UCSD-AML1 (cell line): Measurements from ENCODE around the gene LRRC8D.
A peak's percentile ranks its signal among the peaks of the same experiment; 100 is the strongest.
"Not testable (repeated sequence)": the region's sequence is repeated elsewhere in the genome, so short reads cannot be mapped to it uniquely, and the experiment has no call there.

Experiments used
- DNase-seq: peaks from one replicate; lab custom pipeline; 2025; ENCODE audit not compliant: unreplicated experiment; lab: John Stamatoyannopoulos, UW

The LRRC8D gene

GRCh38 chr1:89820422-89821321 lies at the start of gene LRRC8D:
Gene LRRC8D, plus strand, starts transcription at chr1:89821032. Its CDS starts 112,037 bp downstream, at chr1:89933069.
- DNase-seq, result peak; percentile 90

DNA sequence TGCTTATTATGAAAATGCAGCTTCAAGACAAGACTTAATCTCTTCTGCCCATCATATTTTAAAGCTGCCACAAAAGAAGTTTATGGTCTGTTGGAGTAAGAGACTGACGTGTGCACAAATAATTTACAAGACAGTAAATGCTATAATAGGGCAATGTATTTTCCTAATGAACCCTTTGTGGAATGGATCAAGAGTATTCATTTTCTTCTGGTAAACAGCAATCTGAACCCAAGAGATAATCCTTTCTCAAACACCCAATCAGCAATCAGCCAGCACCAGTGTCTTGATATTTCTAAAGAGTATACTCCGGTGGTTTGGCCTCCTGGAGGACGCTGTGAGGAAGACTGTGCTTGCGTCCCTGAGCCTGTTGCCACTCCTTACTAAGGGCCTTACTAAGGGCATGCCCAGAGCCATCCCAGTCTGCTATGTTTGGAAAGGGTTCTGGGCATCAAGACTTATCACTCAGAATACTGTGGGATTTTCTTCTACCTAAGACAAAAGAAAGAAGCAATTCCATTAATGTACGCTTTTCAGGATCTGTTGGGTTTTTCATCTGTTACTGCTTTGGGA lies 48.8 kb upstream of the LRRC8D start:
- DNase-seq, result no peak

DNA sequence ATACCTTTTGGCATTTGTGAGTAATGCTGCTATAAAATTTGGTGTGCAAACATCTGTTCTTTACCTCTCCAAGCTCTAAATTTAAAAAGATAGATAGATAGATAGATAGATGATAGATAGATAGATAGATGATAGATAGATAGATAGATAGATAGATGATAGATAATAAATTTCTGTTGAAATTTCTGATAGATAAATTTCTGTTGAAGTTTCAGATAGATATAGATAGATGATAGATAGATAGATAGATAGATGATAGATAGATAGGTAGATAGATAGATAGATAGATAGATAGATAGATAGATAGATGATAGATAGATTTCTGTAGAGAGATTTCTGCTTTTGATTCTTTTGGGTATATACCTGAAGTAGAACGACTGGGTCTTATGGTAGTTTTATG lies 44.7 kb upstream of the LRRC8D start:
- not testable (repeated sequence) for DNase-seq

GRCh38 chr1:89777271-89777670 lies 43.6 kb upstream of the LRRC8D start:
- DNase-seq, result not testable (repeated sequence)

GRCh38 chr1:89779151-89779940 lies 41.5 kb upstream of the LRRC8D start:
- no peak for DNase-seq

DNA sequence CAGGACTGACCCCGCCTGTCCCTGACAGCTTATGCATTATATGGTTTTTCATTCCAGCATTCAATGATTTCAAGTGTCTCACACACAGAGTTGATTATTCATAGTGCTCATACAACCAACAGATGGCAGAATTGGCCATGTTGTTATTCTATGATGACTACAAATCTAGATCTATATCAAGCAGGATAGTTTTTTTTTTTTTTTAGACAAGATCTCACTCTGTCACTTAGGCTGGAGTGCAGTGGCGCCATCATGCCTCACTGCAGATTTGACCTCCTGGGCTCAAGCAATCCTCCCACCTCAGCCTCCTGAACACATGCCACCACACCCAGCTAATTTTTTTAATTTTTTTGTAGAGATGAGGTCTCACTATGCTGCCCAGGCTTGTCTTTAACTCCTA lies 40.1 kb upstream of the LRRC8D start:
- DNase-seq, result no peak

DNA sequence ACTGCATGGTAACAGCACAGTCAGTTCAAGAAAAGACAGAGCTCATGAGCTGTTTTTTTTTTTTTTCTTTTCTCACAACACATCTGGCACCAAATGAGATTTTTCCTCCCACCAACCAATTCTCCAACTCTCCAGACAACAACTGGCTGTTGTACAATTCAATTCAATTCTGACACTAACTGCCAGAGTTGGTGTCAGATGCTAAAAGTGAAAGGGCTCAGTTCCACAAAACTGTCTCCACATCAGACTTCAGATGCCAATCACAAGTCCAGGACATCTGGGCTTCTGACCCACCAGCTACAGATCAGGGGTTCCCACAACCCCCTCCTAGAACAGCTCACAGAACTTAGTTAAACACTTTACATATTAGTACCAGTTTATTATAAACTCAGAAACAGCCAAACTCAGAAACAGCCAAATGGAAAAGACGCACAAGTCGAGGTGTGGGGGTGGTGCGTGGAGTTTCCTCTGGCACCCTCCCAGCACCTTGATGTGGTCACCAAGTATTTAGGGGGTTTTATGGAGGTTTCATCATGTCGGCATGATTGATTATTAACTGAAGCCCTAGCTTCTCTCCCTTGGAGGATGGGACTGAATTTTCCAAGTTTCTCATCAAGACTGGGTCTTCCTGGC lies 39.2 kb upstream of the LRRC8D start:
- no peak for DNase-seq

DNA sequence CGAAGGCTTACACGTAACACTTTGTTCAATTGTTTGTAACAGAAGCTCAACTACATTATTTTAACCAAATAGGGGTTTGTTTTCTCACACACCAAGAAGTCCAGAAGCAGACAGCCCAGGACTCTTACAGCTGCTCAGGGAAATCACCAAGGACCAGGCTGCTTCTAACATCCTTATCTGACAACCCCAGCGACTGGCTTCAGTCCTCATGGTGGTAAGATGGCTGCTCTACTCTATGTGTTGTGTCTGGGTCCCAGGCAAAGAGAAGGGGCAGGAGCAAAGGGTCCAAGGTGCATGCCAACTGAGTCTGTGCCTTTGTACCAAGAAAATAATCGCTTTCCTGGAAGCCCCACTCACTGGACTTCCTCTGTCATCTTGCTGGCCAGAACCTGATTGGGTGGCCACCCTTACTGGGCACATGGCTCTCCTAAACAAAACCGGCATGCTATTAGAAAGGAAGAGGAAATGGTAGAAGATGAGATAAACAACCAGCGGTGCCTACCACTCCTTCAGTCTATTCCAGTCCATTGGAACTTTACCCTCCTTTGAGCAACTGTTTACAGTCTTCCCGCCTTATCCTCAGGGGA lies 34.1 kb upstream of the LRRC8D start:
- DNase-seq, result no peak

DNA sequence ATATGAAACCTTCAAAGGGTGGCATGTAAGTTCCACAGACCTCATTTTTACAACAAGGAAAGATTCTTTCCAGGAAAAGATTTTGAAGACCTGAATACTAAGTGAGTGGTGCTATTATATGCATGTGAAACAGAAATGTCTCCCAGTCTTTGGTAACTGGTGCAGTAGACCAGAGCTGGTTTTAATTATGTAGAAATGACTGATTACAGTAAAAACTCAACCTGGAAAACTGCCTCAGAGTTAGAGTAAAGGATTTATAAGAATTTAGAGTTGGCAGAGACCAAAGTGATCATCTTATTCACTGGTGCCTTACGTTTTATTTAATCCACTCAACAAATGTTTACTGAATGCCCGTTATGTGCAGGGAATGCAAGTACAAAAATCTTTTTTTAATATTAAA lies 30.2 kb upstream of the LRRC8D start:
- no peak for DNase-seq

DNA sequence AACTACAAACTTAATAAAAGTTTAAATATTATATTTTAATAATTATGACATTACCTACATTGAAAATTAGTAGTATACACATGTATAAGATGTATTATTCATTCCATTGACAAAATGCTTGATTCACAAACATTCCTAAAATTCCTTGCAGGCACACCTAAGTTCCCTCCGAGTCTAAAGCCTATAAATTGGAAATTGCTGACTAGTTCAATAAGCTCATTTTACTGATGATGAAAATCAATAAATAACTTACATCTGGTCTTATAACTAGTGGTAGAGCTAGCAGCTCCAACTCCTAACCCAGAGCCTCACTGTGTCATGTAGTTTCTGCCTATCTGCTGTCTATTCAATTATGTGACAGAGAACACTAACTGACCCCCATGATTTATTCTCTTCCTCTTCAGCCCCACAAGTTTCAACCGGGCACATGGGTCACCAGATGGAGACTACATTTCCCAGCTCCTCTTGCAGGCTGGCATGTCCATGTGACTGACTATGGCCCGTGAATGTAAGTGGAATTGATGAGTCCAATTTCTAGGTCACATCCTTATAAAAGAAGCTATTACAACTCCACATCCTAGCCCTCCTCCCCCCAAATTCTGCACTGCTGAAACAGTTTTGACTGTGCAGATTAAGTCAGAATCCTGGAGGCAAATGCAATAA lies 29.6 kb upstream of the LRRC8D start:
- no peak for DNase-seq

GRCh38 chr1:89794406-89794805 lies 26.4 kb upstream of the LRRC8D start:
- DNase-seq, result no peak

- not testable (repeated sequence) for DNase-seq
Observed at GRCh38 chr1:89795571-89795970, 25.3 kb upstream of the LRRC8D start.

DNA sequence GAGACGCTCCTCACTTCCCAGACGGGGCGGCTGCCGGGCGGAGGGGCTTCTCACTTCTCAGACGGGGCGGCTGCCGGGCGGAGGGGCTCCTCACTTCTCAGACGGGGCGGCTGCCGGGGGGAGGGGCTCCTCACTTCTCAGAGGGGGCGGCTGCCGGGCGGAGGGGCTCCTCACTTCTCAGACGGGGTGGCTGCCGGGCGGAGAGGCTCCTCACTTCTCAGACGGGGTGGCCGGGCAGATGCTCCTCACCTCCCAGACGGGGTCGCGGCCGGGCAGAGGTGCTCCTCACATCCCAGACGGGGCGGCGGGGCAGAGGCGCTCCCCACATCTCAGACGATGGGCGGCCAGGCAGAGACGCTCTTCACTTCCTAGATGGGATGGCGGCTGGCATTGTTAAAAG lies 23.0 kb upstream of the LRRC8D start:
- DNase-seq, result not testable (repeated sequence)

DNA sequence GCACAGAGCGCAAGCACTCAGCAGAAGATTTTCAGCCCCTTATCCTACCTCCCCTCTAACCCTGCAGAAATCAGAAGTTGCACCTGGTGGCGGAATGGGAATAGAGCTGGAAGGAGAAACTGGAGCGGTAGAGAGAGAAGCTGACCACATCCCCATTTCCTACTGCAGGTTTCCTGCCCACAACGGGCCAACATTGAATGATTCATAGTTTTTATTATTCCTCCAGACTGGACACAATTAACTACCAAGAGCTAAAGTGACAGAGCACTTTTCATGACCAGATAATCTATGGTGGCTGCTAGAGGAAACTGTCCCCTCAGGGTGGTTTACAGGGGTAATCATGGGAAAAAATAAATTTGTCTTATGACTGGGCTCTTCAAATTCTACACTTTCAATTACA lies 21.3 kb upstream of the LRRC8D start:
- peak; percentile 46 for DNase-seq

DNA sequence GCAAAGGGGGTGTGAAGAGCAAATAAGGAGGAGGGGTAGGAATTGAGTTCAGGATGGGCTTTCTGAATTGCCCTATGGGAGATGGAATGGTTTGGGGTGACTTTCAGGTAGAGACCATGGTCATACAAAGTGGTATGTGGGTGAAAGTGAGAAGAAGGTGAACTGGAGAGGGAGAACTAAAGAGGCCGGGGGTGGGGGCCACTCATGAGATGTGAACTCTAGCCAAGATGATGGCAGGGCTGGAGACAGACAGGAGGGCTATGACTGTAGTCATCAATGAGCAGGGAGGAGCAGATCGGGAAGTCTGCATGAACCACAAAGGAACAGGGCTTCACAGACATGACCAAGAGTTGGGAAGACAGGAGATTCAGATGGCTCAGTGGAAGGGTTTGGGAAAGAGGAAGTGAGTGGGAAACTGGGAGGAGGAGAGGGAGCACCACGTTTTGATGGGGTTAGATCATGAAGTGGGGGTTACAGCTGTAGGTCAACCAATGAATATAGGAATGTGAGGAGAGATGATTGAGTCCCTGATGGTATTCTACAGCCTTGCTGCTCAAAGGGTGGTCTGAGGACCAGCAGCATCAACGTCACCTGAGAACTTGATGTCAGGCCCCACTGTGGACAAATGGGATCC lies 20.7 kb upstream of the LRRC8D start:
- peak; percentile 26 for DNase-seq

DNA sequence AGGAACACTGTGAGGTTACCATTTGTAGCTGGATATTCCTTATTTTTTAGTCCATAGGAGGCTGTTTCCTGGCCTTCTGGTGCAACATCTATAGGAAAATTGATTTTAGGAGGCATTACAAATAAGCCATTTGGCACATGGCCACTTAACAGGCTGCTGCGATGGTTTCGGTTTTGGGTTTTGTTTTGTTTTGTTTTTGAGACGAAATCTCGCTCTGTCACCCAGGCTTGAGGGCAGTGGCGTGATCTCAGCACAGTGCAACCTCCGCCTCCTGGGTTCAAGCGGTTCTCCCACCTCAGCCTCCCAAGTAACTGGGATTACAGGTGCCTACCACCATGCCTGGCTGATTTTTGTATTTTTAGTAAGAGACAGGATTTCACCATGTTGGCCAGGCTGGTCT lies 20.1 kb upstream of the LRRC8D start:
- DNase-seq, result no peak

DNA sequence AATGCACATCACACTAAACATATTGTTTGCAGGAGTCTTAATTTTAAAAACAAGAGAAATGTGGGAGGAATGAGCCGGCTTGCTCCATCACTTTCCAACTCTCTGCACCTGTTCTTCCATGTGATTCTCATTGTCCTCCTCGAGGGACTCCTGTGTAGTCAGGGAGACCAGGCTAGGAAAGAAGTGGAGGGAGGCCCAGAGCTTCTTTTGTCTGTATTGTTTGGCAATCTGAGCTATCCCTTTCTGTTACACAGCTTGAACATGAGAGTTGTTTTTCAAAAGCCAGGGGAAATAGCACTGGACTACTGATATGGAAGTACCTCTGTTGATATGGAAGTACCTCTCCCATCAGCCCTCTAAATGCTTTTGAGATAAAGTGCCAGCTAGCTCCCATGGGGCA lies 18.8 kb upstream of the LRRC8D start:
- DNase-seq, result no peak

- no peak for DNase-seq
Observed at GRCh38 chr1:89802841-89803240, 18.0 kb upstream of the LRRC8D start.

DNA sequence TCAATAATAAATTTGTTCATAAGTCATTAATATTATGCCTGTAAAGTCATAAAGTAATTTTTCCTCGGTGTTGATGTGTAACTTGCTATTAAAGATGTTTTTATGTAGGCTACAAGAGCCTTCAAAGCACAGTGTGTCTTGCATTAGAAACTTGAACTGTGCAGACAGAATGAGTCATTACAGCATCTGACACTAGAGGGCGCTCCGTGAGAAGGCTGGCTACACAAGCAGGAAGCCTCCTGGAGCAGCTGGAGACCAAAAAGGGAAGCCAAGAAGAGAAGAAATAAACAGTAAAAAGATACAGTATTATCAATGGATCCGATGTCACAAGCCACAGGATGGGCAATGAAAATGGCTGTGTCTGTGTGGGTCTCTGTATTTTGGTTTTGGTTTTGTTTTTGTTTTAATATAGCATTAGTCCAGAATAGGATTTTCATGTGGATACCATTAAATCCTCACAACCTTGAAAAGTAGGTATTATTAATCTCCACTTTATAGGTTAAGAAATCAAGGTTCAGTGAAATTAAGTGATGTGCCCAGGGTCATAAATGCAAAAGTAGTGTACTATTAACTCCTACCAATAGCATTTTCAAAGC lies 16.1 kb upstream of the LRRC8D start:
- peak; percentile 66 for DNase-seq

- DNase-seq, result no peak
Observed at GRCh38 chr1:89806616-89807015, 14.2 kb upstream of the LRRC8D start.
